GM18870 (cell line): ENCODE measurements around the gene FREM1.

Experiments
- ATAC-seq: cut with Tn5 transposase; IDR thresholded peaks from one replicate; pipeline ENCODE4 v1.9.1; 2021; ENCODE audit warnings: moderate library complexity; ENCODE audit not compliant: unreplicated experiment

FREM1 gene

GRCh38 chr9:14766299-14766698 is 143.9 kb downstream of the FREM1 start:
- no peak for ATAC-seq

GRCh38 chr9:14761584-14761983 is 148.6 kb downstream of the FREM1 start:
- ATAC-seq = no peak

- ATAC-seq = no peak
These were observed 150.2 kb downstream of the FREM1 start for GRCh38 chr9:14760060-14760459.

GRCh38 chr9:14756291-14756690 is 153.9 kb downstream of the FREM1 start:
- ATAC-seq = no peak

GRCh38 chr9:14752871-14753270 is 157.4 kb downstream of the FREM1 start:
- no peak for ATAC-seq

GRCh38 chr9:14752271-14752670 is 158.0 kb downstream of the FREM1 start:
- ATAC-seq = no peak

- ATAC-seq = no peak
These were observed 159.4 kb downstream of the FREM1 start for GRCh38 chr9:14750821-14751220.

GRCh38 chr9:14749741-14750211 is 160.5 kb downstream of the FREM1 start:
- no peak for ATAC-seq

GRCh38 chr9:14748373-14748772 is 161.9 kb downstream of the FREM1 start:
- ATAC-seq = no peak

GRCh38 chr9:14747111-14747510 is 163.1 kb downstream of the FREM1 start:
- ATAC-seq = no peak

GRCh38 chr9:14746626-14747025 is 163.6 kb downstream of the FREM1 start:
- no peak for ATAC-seq

GRCh38 chr9:14744768-14745167 is 165.5 kb downstream of the FREM1 start:
- ATAC-seq = no peak

- peak; percentile 86 for ATAC-seq
These were observed 168.9 kb downstream of the FREM1 start for GRCh38 chr9:14741369-14741768.

GRCh38 chr9:14733133-14733532 is 177.1 kb downstream of the FREM1 start:
- ATAC-seq = no peak

- no peak for ATAC-seq
These were observed 178.8 kb downstream of the FREM1 start for GRCh38 chr9:14731294-14731981.

GRCh38 chr9:14730461-14730898 is 179.7 kb downstream of the FREM1 start:
- ATAC-seq = no peak

GRCh38 chr9:14723301-14723700 is 186.9 kb downstream of the FREM1 start:
- no peak for ATAC-seq

- ATAC-seq = no peak
These were observed 187.7 kb downstream of the FREM1 start, which contains the start of gene CER1 for GRCh38 chr9:14722391-14723035. CER1 (minus strand) TSS chr9:14722733; CDS start chr9:14722672, 61 bp downstream.

- ATAC-seq = no peak
These were observed 190.9 kb downstream of the FREM1 start for GRCh38 chr9:14719231-14719923.

- ATAC-seq = no peak
These were observed 195.1 kb downstream of the FREM1 start for GRCh38 chr9:14715102-14715501.

GRCh38 chr9:14713187-14713767 is 197.0 kb downstream of the FREM1 start:
- ATAC-seq = no peak
